Measurements from ENCODE around the gene PKDCC.
"Not testable (repeated sequence)": the region's sequence is repeated elsewhere in the genome, so short reads cannot be mapped to it uniquely, and the experiment has no call there.

Gene PKDCC

GRCh38 chr2:42065753-42066152, 17.9 kb downstream of the PKDCC start:
- not testable (repeated sequence) for DNase-seq

GRCh38 chr2:42067001-42067400, 19.2 kb downstream of the PKDCC start:
- not testable (repeated sequence) for DNase-seq

- no peak for DNase-seq
Observed at GRCh38 chr2:42067521-42067920, 19.7 kb downstream of the PKDCC start.

GRCh38 chr2:42068571-42069178, 20.9 kb downstream of the PKDCC start:
- no peak for DNase-seq

- DNase-seq = no peak
Observed at GRCh38 chr2:42069568-42069967, 21.7 kb downstream of the PKDCC start.

GRCh38 chr2:42071791-42072190, 24.0 kb downstream of the PKDCC start:
- DNase-seq = no peak

- no peak for DNase-seq
Observed at GRCh38 chr2:42072349-42073118, 24.7 kb downstream of the PKDCC start.

GRCh38 chr2:42073739-42074503, 26.1 kb downstream of the PKDCC start:
- DNase-seq = no peak

GRCh38 chr2:42074661-42075060, 26.8 kb downstream of the PKDCC start:
- DNase-seq = no peak

- no peak for DNase-seq
Observed at GRCh38 chr2:42076357-42077225, 28.8 kb downstream of the PKDCC start.

GRCh38 chr2:42077343-42077742, 29.5 kb downstream of the PKDCC start:
- DNase-seq = no peak

GRCh38 chr2:42079737-42080287, 32.0 kb downstream of the PKDCC start:
- no peak for DNase-seq

GRCh38 chr2:42081151-42081550, 33.3 kb downstream of the PKDCC start:
- not testable (repeated sequence) for DNase-seq

- DNase-seq = no peak
Observed at GRCh38 chr2:42082016-42082415, 34.2 kb downstream of the PKDCC start.

- no peak for DNase-seq
Observed at GRCh38 chr2:42084231-42084671, 36.4 kb downstream of the PKDCC start.

- not testable (repeated sequence) for DNase-seq
Observed at GRCh38 chr2:42085070-42085469, 37.2 kb downstream of the PKDCC start.

- DNase-seq = no peak
Observed at GRCh38 chr2:42085706-42086487, 38.1 kb downstream of the PKDCC start.

GRCh38 chr2:42086500-42086953, 38.7 kb downstream of the PKDCC start:
- DNase-seq = no peak

- no peak for DNase-seq
Observed at GRCh38 chr2:42087137-42087856, 39.5 kb downstream of the PKDCC start.

- DNase-seq = no peak
Observed at GRCh38 chr2:42087857-42088195, 40.0 kb downstream of the PKDCC start.
